ENCODE results near the gene ZHX3.
"Not testable (repeated sequence)": the region's sequence is repeated elsewhere in the genome, so short reads cannot be mapped to it uniquely, and the experiment has no call there.

The ZHX3 gene

DNA sequence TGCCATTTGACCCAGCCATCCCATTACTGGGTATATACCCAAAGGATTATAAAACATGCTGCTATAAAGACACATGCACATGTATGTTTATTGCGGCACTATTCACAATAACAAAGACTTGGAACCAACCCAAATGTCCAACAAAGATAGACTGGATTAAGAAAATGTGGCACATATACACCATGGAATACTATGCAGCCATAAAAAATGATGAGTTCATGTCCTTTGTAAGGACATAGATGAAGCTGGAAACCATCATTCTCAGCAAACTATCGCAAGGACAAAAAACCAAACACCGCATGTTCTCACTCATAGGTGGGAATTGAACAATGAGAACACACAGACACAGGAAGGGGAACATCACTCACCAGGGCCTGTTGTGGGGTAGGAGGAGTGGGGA, 80.3 kb downstream of the ZHX3 start:
- in situ Hi-C loops (cut with MboI; ENCODE audit: low pct_unique_long_range_greater_than_20kb, low sequenced_read_pairs) = not testable (repeated sequence)

GRCh38 chr20:41236818-41237217, 80.7 kb downstream of the ZHX3 start:
- in situ Hi-C loops (cut with MboI; ENCODE audit: low pct_unique_long_range_greater_than_20kb, low sequenced_read_pairs); DNase-seq: not testable (repeated sequence)

More for the DNA sequence above, 80.3 kb downstream of the ZHX3 start:
- not testable (repeated sequence) for DNase-seq

DNA sequence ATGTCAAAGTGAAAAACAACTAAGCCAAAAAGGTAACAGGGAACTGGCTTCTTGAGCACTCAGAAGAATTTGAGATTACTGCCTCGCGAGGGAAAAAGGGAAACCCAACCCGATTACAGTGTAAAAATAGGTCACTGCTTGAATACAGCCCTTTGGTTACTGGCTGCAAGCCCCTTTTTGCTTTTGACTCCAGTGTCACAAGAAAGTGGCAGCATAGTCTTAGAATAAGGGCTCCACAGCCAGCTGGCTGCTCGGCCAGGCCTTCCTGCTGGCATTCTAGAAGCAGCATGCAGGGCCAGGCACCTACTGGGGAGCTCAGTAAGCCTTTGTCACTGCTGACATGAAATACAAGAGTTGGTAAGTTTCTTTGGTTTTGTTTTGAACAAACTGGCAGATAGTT, 83.0 kb downstream of the ZHX3 start:
- no peak for DNase-seq
- in situ Hi-C loops (cut with MboI; ENCODE audit: low pct_unique_long_range_greater_than_20kb, low sequenced_read_pairs) = no loop called here

- no peak for DNase-seq
- in situ Hi-C loops (cut with MboI; ENCODE audit: low pct_unique_long_range_greater_than_20kb, low sequenced_read_pairs) = no loop called here
Measured at GRCh38 chr20:41234041-41234440, 83.5 kb downstream of the ZHX3 start.

GRCh38 chr20:41232973-41233926, 84.3 kb downstream of the ZHX3 start:
- in situ Hi-C loops (cut with MboI; ENCODE audit: low pct_unique_long_range_greater_than_20kb, low sequenced_read_pairs) = no loop called here
- DNase-seq = no peak

DNA sequence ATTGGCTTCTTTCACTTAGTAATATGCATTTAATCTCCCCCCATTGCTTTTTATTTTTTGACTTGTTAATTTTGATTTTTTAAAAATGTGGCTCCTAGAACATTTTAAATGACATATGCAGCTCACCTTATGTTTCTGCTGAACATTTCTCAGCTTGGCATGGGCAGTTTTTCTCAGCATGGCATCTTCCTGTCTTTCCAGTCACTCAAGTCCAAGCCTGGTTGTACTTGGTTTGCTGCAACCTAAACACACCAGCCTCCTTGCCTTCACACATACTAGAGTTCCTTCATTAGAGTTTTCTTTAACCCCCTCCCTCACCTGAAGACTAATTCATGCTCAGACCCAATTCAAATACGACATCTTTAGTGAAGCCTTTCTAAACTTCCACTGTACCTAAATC, 86.4 kb downstream of the ZHX3 start:
- no peak for DNase-seq
- in situ Hi-C loops (cut with MboI; ENCODE audit: low pct_unique_long_range_greater_than_20kb, low sequenced_read_pairs) = no loop called here

- in situ Hi-C loops (cut with MboI; ENCODE audit: low pct_unique_long_range_greater_than_20kb, low sequenced_read_pairs) = no loop called here
- DNase-seq = no peak
Measured at GRCh38 chr20:41230136-41230535, 87.4 kb downstream of the ZHX3 start.

GRCh38 chr20:41229259-41229658, 88.3 kb downstream of the ZHX3 start:
- DNase-seq = no peak
- in situ Hi-C loops (cut with MboI; ENCODE audit: low pct_unique_long_range_greater_than_20kb, low sequenced_read_pairs) = no loop called here

- in situ Hi-C loops (cut with MboI; ENCODE audit: low pct_unique_long_range_greater_than_20kb, low sequenced_read_pairs) = no loop called here
- no peak for DNase-seq
Measured at GRCh38 chr20:41228858-41229257, 88.7 kb downstream of the ZHX3 start.

- in situ Hi-C loops (cut with MboI; ENCODE audit: low pct_unique_long_range_greater_than_20kb, low sequenced_read_pairs) = no loop called here
- DNase-seq = no peak
Measured at GRCh38 chr20:41226426-41226825, 91.1 kb downstream of the ZHX3 start.

GRCh38 chr20:41225091-41225490, 92.4 kb downstream of the ZHX3 start:
- in situ Hi-C loops (cut with MboI; ENCODE audit: low pct_unique_long_range_greater_than_20kb, low sequenced_read_pairs) = no loop called here
- DNase-seq = no peak

DNA sequence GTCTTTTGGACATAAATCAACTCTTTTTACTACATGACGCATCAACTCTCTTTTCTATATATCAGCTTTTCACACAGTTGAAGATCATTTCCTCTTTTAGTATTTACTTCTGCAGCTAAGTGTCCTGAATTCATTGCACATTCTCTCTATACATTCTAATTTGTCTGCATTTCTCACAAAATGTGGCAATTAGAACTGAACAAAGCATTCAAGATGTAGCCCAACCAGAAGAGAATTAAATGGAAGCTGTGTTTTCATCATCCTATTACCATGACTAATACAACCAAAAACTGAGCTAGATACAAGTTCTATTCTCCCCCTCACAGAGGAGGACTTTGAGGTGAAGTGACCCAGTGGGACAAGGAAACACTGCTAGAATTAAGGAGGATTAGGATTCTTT, 93.2 kb downstream of the ZHX3 start:
- in situ Hi-C loops (cut with MboI; ENCODE audit: low pct_unique_long_range_greater_than_20kb, low sequenced_read_pairs) = no loop called here
- no peak for DNase-seq

GRCh38 chr20:41223112-41223511, 94.4 kb downstream of the ZHX3 start:
- DNase-seq = no peak
- in situ Hi-C loops (cut with MboI; ENCODE audit: low pct_unique_long_range_greater_than_20kb, low sequenced_read_pairs) = no loop called here

DNA sequence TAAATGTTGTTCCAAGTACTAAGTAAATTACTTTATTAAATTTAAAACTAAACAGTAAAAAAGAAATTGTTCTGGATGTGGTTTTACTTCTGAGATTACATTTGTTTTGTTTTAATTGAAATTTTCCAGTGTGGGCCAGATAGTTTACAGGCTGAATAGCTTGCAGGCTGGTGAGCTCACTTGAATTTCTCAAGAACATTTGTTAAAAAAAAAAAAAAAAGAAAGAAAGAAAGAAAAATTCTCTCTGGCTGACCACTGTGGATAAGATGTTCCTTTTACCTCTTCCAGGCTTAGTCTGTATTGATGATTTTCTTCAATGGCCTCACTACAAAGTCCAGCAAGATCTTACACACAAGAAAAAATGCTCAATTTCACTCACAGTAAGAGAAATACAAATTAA, 94.8 kb downstream of the ZHX3 start:
- no peak for DNase-seq
- in situ Hi-C loops (cut with MboI; ENCODE audit: low pct_unique_long_range_greater_than_20kb, low sequenced_read_pairs) = no loop called here

- in situ Hi-C loops (cut with MboI; ENCODE audit: low pct_unique_long_range_greater_than_20kb, low sequenced_read_pairs) = no loop called here
- no peak for DNase-seq
Measured at GRCh38 chr20:41222296-41222695, 95.2 kb downstream of the ZHX3 start.

DNA sequence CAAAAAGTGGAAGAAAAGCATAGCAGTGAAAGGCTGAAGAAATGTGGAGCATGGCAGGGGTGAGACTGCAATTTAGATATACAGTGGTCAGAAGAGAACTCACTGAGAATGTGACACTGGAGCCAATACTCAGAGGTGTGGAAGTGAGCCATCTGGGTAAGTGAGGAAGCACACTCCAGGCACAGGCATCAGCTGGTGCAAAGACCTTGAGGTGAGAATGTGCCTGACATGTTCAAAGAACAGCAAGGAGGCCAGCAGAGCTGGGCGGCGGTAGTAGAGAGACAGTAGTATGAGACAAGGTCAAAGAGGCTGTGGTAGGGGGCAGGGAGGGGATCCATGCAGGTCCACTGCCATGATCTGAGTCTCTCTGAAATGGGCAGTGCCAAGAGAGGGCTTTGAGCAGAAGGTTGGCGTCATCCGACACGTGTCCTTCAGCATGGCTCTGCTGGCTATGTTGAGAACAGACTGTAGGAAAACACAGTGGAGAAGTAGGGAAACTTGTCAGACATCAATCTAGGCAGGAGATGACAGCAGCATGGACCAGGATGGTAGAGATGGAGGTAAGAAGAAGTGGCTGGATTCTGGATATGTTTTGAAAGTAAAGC, 95.8 kb downstream of the ZHX3 start:
- DNase-seq = no peak
- in situ Hi-C loops (cut with MboI; ENCODE audit: low pct_unique_long_range_greater_than_20kb, low sequenced_read_pairs) = no loop called here

DNA sequence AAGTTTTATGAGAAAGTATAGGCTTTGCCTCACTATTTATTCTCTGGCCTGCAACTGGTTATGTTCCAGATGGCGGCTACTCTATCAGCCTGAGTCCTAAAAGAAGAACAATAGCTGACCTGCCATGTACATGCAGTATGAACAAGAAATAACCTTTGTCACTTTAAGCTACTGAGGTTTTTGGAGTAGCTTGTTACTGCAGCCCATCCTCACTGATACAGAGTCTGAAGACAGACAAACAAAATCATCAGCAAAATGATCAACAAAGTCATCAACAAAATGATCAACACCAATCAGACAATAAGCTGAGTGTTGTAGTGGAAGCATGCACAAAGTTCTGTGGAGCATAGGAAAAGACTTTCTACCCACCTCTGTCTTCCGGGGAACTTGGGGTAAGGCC, 97.7 kb downstream of the ZHX3 start:
- DNase-seq = no peak
- in situ Hi-C loops (cut with MboI; ENCODE audit: low pct_unique_long_range_greater_than_20kb, low sequenced_read_pairs) = no loop called here

- no peak for DNase-seq
- in situ Hi-C loops (cut with MboI; ENCODE audit: low pct_unique_long_range_greater_than_20kb, low sequenced_read_pairs) = no loop called here
Measured at GRCh38 chr20:41218466-41218865, 99.1 kb downstream of the ZHX3 start.

- no peak for DNase-seq
- in situ Hi-C loops (cut with MboI; ENCODE audit: low pct_unique_long_range_greater_than_20kb, low sequenced_read_pairs) = no loop called here
Measured at GRCh38 chr20:41217422-41217821, 100.1 kb downstream of the ZHX3 start.

DNA sequence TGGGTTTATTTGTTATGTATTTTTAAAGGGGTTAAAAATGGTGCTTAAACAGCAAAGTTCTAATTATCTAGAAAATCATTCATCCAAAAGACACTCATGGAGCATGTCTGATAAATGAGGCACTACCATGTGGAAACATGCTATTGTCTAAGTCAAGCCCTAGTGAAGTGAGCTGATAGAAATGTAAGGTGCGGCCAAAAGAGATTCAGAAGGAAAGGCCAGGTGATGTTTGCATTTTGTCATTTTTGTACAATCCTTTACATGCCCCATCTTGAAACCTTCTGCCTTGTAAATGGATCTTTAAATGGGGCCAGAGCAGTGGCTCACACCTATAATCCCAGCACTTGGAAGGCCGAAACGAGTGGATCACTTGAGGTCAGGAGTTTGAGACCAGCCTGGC, 102.9 kb downstream of the ZHX3 start:
- in situ Hi-C loops (cut with MboI; ENCODE audit: low pct_unique_long_range_greater_than_20kb, low sequenced_read_pairs) = no loop called here
- no peak for DNase-seq

GRCh38 chr20:41214202-41214601, 103.3 kb downstream of the ZHX3 start:
- DNase-seq = no peak
- in situ Hi-C loops (cut with MboI; ENCODE audit: low pct_unique_long_range_greater_than_20kb, low sequenced_read_pairs) = no loop called here

All from KBM-7 (cell line).